ENCODE results near the gene RARG.
A peak's percentile ranks its signal among the peaks of the same experiment; 100 is the strongest.
"Not testable (repeated sequence)": the region's sequence is repeated elsewhere in the genome, so short reads cannot be mapped to it uniquely, and the experiment has no call there.

RARG gene

DNA sequence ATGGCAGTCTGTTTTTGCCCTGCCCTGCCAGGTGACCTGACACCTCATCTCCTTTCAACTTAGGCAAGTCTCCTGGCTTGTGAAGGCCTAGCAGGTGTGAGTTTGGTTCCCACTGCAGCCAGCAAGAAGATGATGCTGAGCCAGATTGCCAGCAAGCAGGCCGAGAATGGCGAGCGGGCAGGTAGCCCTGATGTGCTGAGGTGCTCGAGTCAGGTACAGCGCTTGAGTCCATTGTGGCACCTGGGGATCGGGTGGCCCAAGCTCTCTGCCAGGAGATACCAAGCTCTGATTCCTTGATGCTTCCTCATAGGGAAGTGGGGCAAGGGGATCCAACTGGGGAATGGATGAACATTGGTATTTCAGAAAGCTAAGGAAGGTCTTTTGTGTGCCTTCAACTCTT, 47.2 kb downstream of the RARG start:
- H3K4me1 Mint-ChIP-seq = peaks cover 51% of the 10 kb centered on the region
- peak overlapping the region; percentile 45 for H3K27ac Mint-ChIP-seq
- ATAC-seq (no peak), DNase-seq (ENCODE audit: low spot score in 2 of 2) (no peak)
- no peaks in the 10 kb centered on the region for H3K9me3 Mint-ChIP-seq
- no peak overlapping the region for H3K4me3 Mint-ChIP-seq
- peaks cover 99% of the 10 kb centered on the region for H3K36me3 Mint-ChIP-seq

DNA sequence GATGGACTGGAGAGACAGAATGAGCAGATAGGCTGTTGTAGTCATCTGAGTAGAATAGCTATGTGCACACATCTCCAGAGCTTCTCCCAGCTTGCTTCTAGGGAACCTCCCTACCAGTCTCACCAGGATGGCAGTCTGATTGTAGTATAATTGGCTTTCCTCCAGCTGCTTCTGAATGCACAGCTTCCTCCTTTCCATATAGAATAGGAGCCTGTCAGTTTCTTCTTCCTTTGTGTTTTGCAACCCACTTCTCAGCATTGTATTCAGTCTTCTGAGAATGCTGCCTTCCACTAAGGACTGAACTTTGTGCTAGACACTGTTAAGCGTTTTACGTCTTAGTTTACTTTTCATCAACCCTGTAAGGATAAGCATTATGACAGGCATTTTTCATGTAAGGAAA, 49.1 kb downstream of the RARG start:
- peaks cover 58% of the 10 kb centered on the region for H3K4me1 Mint-ChIP-seq
- H3K27ac Mint-ChIP-seq = no peak overlapping the region
- peak overlapping the region; percentile 93 for H3K4me3 Mint-ChIP-seq
- H3K9me3 Mint-ChIP-seq = no peaks in the 10 kb centered on the region
- H3K36me3 Mint-ChIP-seq = peaks cover 81% of the 10 kb centered on the region
- no peak for ATAC-seq
- DNase-seq (ENCODE audit: low spot score in 2 of 2) = no peak

DNA sequence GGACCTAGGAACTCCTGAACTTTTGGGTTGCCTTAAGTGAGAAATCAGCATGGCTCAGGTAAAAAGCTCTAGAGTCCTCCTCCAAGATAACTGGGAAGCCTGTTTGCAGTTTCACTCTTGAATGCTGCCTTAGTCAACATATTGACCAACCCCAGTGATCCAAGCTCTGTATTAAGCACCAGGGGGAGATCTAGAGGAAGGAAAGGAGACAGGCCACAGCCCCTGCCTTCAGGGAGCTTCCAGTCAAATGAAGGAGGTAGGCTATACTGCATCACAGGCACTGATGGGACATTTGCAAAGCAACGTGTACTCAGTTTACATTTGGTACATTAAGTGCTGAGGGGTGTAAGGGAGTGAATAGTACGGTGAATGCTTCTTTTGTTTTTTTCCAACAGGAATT, 50.1 kb downstream of the RARG start:
- Mint-ChIP-seq H3K27ac (peak overlapping the region; percentile 96), H3K4me3 (peak overlapping the region; percentile 93), H3K4me1 (peaks cover 58% of the 10 kb centered on the region), H3K9me3 (no peaks in the 10 kb centered on the region), H3K36me3 (peaks cover 71% of the 10 kb centered on the region)
- ATAC-seq (no peak), DNase-seq (ENCODE audit: low spot score in 2 of 2) (no peak)

DNA sequence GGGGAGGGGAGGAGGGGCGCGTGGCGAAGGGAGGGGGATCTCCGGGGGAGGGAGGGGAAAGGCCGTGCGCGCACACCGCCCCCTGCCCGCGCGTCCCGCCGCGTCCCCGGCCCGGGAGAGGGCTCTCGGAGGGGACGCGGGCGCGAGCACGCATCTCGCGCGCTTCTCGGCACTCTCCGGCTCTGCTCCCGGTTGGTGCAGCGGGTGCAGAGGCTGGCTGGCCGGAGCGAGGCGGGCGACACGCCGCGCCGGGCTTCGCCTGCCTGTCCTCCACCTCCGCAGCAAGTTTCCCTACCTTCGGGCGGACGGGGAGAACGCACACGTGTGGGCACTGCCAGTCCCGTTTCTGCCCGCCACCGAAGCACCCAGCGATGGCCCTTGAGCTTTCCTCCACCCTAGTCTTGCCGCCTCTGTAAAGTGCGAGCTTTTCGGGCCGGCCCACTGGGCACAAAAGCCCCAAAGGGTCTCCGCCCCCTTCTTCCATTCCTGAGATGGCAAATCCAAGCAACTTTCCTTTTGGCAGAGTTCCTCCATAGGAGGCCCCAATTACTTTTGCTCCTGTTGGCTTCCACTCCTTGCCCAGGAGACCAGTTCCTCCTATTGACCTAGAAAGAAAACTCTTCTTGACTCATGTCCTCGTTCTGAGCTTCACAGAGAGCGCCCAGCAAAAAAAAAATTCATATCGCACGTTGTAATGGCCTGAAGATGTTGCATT, 50.9 kb downstream of the RARG start:
- DNase-seq (ENCODE audit: low spot score in 2 of 2) = peak in 1 of 2 donors; percentile 53
- Mint-ChIP-seq H3K4me3 (peak overlapping the region; percentile 93), H3K4me1 (peaks cover 58% of the 10 kb centered on the region), H3K9me3 (no peaks in the 10 kb centered on the region), H3K27ac (peak overlapping the region; percentile 96), H3K36me3 (peaks cover 63% of the 10 kb centered on the region)
- ATAC-seq = peak; percentile 68

DNA sequence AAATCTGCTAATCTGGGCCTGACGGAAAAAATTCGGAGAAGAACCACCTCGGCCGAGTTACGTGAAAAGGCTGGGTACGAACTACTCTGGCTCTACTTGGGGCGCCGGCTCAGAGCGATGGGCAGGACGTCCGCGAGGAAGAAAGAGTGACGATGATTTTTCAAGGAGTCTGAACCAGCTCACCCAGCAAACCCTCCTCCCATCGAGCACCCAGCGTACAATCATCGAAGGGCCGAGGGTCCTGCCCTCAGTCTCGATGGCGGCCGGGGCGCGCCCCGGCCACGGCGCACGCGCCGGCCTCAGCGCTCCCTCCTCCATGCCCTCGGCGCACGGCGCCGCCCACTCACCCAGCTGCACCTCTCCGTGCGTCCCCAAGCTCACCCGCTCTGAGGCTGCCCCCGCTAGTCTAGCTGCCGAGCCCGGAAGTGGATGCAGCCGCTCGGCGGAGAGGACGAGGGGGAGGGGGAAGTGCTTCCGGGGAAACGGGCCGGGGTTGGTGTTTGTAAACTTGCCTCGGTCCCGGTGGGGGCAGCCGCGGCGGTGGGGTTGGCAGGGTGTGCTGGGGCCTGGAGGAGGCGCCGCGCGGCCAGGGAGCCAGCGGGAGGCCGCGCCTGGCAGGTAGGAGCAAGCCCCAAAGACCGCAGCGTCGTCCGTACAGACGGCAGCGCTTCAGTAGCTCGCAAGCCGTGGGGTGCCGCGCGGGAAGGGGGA, 51.6 kb downstream of the RARG start, which contains the start of the genes CSAD and ZNF740:
Gene CSAD, minus strand, starts transcription at position 706 of the 711 bp plus-strand sequence. CDS start 7,455 bp downstream, outside the sequence.
Gene ZNF740, plus strand, starts transcription at position 503 of the 711 bp plus-strand sequence. CDS start 1,262 bp downstream, outside the sequence.
- Mint-ChIP-seq H3K36me3 (peaks cover 56% of the 10 kb centered on the region), H3K4me1 (peaks cover 54% of the 10 kb centered on the region), H3K9me3 (no peaks in the 10 kb centered on the region), H3K27ac (peak within 1 kb of the TSS; percentile 96), H3K4me3 (peak within 1 kb of the TSS; percentile 93)
- peak; percentile 89 to 98 for DNase-seq (ENCODE audit: low spot score in 2 of 2)
- peak; percentile 97 for ATAC-seq

DNA sequence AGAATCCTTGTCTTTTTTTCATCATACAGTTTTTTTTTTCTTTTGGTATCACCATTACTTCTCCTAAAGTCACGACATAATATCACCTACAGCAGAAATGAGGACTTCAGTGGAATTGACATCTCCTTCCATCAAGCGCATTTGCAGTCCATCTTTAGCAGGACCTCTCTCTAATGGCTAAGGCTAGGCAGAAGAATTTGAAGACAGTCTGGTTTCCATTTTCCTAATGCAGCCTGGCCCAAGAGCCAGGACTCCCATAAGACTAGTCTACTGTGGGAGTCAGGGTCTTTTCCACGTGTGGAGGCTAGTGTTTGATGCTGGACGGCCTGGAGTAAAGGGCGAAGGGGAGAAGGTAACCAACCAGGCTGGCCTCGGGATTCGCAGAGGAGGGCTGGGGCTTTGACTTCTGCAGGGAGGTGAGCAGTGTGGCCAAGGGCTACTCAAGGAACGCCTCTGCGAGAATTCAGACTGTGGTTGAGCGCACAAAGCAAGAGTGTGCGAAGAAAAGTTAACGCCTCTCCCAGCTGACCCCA, 52.3 kb downstream of the RARG start:
- H3K27ac Mint-ChIP-seq = peak overlapping the region; percentile 96
- no peaks in the 10 kb centered on the region for H3K9me3 Mint-ChIP-seq
- ATAC-seq (peak; percentile 31), DNase-seq (ENCODE audit: low spot score in 2 of 2) (no peak)
- H3K4me1 Mint-ChIP-seq = peaks cover 50% of the 10 kb centered on the region
- H3K4me3 Mint-ChIP-seq = peak overlapping the region; percentile 93
- peaks cover 49% of the 10 kb centered on the region for H3K36me3 Mint-ChIP-seq

DNA sequence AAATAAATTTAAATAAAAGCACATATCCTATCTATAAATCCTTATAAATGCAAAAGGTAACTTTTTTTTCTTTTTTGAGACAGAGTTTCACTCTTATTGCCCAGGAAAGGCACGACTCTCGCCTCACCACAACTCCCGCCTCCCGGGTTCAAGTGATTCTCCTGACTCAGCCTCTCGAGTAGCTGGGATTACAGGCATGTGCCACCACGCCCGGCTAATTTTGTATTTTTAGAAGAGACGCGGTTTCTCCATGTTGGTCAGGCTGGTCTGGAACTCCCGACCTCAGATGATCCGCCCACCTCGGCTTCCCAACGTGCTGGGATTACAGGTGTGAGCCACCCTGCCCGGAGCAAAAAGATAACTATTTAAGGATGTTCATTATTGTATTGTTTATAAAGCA, 53.2 kb downstream of the RARG start:
- peaks cover 40% of the 10 kb centered on the region for H3K4me1 Mint-ChIP-seq
- H3K4me3 Mint-ChIP-seq = peak overlapping the region; percentile 93
- H3K27ac Mint-ChIP-seq = peak overlapping the region; percentile 96
- not testable (repeated sequence) for ATAC-seq; DNase-seq (ENCODE audit: low spot score in 2 of 2); H3K9me3 Mint-ChIP-seq
- peaks cover 40% of the 10 kb centered on the region for H3K36me3 Mint-ChIP-seq

DNA sequence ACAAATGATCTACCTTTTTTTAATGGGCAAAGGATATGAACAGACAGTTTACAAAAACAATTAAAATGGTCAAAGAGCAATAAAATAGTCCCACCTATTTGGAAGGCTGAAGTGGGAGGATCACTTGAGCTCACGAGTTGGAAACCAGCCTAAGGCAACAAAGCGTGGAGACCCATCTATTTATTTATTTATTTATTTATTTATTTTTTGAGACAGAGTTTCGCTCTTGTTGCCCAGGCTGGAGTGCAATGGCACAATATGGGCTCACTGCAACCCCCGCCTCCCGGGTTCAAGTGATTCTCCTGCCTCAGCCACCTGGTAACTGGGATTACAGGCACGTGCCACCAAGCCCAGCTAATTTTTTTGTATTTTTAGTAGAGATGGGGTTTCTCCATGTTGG, 54.6 kb downstream of the RARG start:
- H3K4me3 Mint-ChIP-seq; H3K9me3 Mint-ChIP-seq; ATAC-seq; H3K27ac Mint-ChIP-seq; DNase-seq (ENCODE audit: low spot score in 2 of 2): not testable (repeated sequence)
- H3K4me1 Mint-ChIP-seq = peaks cover 34% of the 10 kb centered on the region
- peaks cover 30% of the 10 kb centered on the region for H3K36me3 Mint-ChIP-seq

DNA sequence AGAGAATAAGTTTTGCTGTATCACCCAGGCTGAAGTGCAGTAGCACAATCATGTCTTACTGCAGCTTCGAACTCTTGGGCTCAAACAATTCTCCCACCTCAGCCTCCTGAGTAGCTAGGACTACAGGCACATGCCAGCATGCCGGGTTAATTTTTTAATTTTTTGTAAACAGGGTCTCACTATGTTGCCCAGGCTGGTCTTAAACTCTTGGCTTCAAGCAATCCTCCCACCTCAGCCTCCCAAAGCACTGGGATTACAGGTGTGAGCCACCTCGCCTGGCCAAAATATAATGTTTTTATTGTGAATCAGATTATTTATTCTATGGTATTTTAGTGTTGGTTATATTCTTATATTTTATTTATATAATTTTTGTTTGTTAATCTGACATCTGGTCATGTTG, 55.3 kb downstream of the RARG start:
- Mint-ChIP-seq H3K36me3 (peaks cover 24% of the 10 kb centered on the region), H3K27ac (no peak overlapping the region), H3K4me3 (no peak overlapping the region), H3K4me1 (peaks cover 27% of the 10 kb centered on the region), H3K9me3 (no peaks in the 10 kb centered on the region)
- DNase-seq (ENCODE audit: low spot score in 2 of 2) = no peak
- no peak for ATAC-seq

DNA sequence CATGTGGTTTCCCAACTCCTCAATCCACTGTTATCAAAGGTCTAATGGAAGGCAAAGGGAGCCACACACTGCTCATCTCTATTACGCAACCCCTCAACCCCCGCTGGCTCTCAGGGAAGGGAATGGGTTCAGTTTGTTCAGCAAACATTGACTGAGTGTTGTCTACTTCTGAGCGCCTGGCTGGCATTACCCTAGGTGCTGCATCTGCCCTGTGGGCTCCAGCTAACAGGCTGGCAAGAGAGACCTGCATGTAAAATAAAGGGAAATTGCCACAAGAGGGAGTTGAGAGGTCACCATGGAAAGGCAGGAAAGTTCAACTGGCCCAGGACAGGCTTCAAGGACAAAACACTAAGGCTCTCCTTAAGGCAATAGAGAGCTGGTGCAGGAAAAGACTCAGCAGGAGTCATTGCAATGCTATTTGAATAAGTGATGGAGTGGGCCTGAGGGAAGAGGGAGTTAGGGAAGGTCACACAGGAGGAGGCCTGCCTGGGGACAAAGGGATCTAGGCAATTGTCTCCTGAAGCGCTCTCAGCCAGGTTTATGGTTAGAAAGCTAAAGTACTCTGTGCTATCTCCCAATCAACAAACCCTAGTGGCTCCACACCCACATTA, 57.0 kb downstream of the RARG start:
- DNase-seq (ENCODE audit: low spot score in 2 of 2) (no peak), ATAC-seq (no peak)
- H3K36me3 Mint-ChIP-seq = peaks cover 8% of the 10 kb centered on the region
- peaks cover 17% of the 10 kb centered on the region for H3K4me1 Mint-ChIP-seq
- no peak overlapping the region for H3K4me3 Mint-ChIP-seq
- H3K27ac Mint-ChIP-seq = no peak overlapping the region
- no peaks in the 10 kb centered on the region for H3K9me3 Mint-ChIP-seq

DNA sequence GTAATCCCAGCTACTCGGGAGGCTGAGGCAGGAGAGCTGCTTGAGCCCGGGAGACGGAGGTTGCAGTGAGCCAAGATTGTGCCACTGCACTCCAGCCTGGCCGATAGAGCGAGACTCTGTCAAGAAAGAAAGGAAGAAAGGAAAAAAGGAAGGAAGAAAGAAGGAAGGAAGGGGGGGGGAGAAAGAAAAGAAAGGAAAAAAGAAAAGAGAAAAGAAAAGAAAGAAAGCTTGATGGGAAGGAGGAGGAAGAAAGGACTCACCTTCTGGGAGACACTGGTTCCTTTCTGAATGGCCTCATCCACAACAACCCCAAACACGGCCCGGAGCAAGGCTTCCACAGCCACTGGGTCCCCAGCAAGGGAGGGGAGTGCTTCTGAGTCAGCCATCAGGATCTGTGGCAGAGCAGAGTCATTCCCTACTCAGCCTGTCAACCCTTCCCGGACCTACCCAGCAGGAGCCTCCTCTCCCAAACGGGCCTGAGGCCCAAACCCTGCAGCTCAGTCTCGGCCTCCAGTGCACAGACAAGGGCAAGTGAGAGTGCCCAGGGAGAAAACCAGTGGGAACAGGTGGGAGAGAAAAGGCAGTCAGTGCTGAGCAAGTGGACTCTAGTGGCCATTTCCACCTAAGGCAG, 58.8 kb downstream of the RARG start:
- DNase-seq (ENCODE audit: low spot score in 2 of 2) = no peak
- Mint-ChIP-seq H3K36me3 (peaks cover 5% of the 10 kb centered on the region), H3K9me3 (no peaks in the 10 kb centered on the region), H3K27ac (peak overlapping the region; percentile 83), H3K4me1 (peaks cover 6% of the 10 kb centered on the region), H3K4me3 (no peak overlapping the region)
- no peak for ATAC-seq

DNA sequence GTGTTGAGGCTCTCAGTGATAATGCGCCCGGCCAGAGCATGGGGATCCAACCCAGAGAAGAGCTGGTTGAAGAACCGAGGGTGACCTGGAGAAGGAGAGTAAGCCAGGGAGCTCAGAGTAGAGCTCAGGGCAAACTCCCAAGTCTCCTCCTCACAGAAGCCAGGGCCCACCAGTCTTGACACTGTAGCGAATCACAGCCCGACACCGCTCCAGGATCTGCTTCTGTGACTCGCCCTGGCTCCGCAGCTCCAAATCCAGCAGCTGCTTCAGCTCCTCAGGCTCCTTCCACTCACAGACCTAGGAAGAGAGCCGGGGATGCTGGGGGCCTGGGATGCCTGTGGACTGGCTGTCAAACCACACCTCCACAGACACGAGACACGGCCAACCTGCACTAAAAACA, 59.7 kb downstream of the RARG start:
- ATAC-seq (no peak), DNase-seq (ENCODE audit: low spot score in 2 of 2) (no peak)
- H3K9me3 Mint-ChIP-seq = no peaks in the 10 kb centered on the region
- H3K4me3 Mint-ChIP-seq = no peak overlapping the region
- H3K36me3 Mint-ChIP-seq = peaks cover 5% of the 10 kb centered on the region
- H3K27ac Mint-ChIP-seq = peak overlapping the region; percentile 83
- peaks cover 6% of the 10 kb centered on the region for H3K4me1 Mint-ChIP-seq

DNA sequence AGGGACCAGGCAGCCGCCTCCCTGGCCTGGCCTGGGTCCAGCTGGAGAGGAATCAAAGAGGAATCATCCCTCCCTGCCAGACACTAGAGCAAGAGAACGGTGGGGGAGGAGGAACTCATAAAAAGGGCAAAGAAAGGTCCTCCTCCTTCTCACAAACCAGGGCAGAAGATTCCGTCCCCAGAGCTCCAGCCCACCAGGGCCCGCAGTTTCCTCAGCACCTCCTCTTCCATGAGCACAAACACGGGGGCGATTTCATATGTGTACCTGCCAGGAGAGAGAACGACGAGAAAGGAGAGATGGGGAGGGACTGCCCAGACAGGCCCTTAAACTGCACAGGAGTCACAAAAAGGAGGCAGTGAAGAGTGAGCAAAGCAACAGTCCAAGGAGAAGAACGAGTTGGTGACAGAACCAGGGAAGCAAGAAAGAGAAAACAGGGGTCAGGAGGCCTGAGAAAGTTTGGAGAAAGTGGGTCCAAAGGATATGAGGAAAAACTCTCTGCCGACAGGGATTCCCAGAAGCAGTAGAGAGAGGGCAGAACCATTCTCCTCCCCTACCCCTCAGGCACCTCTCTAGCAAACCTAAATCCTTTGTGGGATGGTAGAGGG, 60.2 kb downstream of the RARG start:
- H3K4me1 Mint-ChIP-seq = peaks cover 6% of the 10 kb centered on the region

DNA sequence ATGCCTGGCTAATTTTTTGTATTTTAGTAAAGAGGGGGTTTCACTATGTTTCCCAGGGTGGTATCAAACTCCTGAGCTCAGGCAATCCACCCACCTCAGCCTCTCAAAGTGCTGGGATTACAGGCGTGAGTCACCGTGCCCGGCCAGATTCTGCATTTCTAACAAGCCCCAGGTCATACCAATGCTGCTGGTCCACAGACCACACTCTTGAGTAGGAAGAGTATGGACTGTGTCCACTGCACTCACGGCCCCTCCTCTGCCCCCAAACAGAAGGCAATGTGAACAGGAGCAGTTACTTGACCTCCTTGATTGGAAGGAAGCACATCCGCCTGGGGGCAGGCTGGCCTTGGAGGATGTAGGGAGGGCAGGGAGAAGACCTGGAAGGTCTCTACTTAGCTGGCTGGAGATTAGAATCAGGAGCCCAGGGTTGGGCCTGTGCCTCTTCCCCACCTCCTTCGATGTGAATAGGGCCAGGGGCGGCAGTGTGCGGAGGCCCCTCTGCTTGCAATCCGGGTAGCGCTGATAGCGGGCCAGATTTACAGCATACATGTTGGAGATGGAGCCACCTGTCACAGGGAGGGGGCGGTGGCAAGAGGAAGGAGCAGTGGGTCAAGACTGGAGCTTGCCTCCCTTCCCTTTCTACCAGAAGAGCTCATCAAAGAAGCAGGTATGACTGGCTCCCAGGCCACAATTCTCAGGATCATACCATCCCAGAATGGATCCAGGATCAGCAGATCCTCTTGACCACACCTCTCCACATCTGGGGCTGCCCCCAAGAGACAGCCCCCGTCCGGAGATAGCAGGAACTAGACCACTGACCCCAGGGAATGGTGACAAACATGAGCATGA, 60.9 kb downstream of the RARG start:
- Mint-ChIP-seq H3K27ac (peak overlapping the region; percentile 16), H3K4me3 (no peak overlapping the region)

More for the DNA sequence above, 60.2 kb downstream of the RARG start:
- Mint-ChIP-seq H3K9me3 (no peaks in the 10 kb centered on the region), H3K27ac (peak overlapping the region; percentile 16), H3K36me3 (peaks cover 5% of the 10 kb centered on the region), H3K4me3 (no peak overlapping the region)
- ATAC-seq (no peak), DNase-seq (ENCODE audit: low spot score in 2 of 2) (no peak)

More for the DNA sequence above, 60.9 kb downstream of the RARG start:
- no peak for DNase-seq (ENCODE audit: low spot score in 2 of 2)
- ATAC-seq = no peak
- H3K9me3 Mint-ChIP-seq = no peaks in the 10 kb centered on the region
- H3K36me3 Mint-ChIP-seq = peaks cover 5% of the 10 kb centered on the region
- H3K4me1 Mint-ChIP-seq = peaks cover 6% of the 10 kb centered on the region
